HepG2 (cell line): ENCODE data around the gene MBLAC2. TPM values are rescaled to one million over a fixed set of nuclear protein-coding genes. Genes with fewer than 3 reads are reported as not detected.

Source experiments
- ATF6 ChIP-seq: sonication (generic); formaldehyde crosslinking; conservative IDR thresholded peaks from 2 replicates; pipeline ENCODE4 v1.4.0; 2020; ENCODE audit warnings: missing genetic modification reagents
- CHD2 ChIP-seq: IDR thresholded peaks from 2 replicates; pipeline ENCODE4 v1.6.1; 2011; ENCODE audit warnings: low read depth, low read length, improper control_type of control experiment
- GATAD2A ChIP-seq: IDR thresholded peaks from 2 replicates; pipeline ENCODE4 v1.6.1; 2016
- HDAC6 ChIP-seq: fragments of 200-600 bp; sonication (generic); IDR thresholded peaks from 2 replicates; pipeline ENCODE4 v1.7.0; 2017; ENCODE audit warnings: mild to moderate bottlenecking, antibody characterized with exemption, low read length, low read depth
- HMGXB4 ChIP-seq, 2 experiments: sonication (generic) in 1 of 2; formaldehyde crosslinking in 1 of 2; IDR thresholded peaks; 2 replicates each; pipeline versions ENCODE4 v1.4.0 to v1.6.1; 2018 to 2020; ENCODE audit warnings: missing genetic modification reagents in 2 of 2, borderline replicate concordance in 1 of 2, low read depth in 1 of 2, mild to moderate bottlenecking in 1 of 2, missing biosample characterization in 1 of 2
- MTA1 ChIP-seq: sonication (generic); formaldehyde crosslinking; IDR thresholded peaks from 2 replicates; pipeline ENCODE4 v1.4.0; 2020; ENCODE audit warnings: missing genetic modification reagents, mild to moderate bottlenecking, borderline replicate concordance
- MXD3 ChIP-seq: IDR thresholded peaks from 2 replicates; pipeline ENCODE4 v1.6.1; 2016; ENCODE audit warnings: mild to moderate bottlenecking, missing biosample characterization, missing genetic modification reagents
- NCOA5 ChIP-seq: sonication (generic); formaldehyde crosslinking; IDR thresholded peaks from 2 replicates; pipeline ENCODE4 v1.4.0; 2020; ENCODE audit warnings: missing genetic modification reagents
- NFKBIZ ChIP-seq: IDR thresholded peaks from 2 replicates; pipeline ENCODE4 v1.6.1; 2018; ENCODE audit warnings: missing genetic modification reagents, missing compliant biosample characterization
- NFYB ChIP-seq: sonication (generic); formaldehyde crosslinking; IDR thresholded peaks from 2 replicates; pipeline ENCODE4 v1.4.0; 2020; ENCODE audit warnings: missing genetic modification reagents
- PREB ChIP-seq: sonication (generic); formaldehyde crosslinking; IDR thresholded peaks from 2 replicates; pipeline ENCODE4 v1.4.0; 2020; ENCODE audit warnings: missing genetic modification reagents
- REXO4 ChIP-seq: sonication (generic); formaldehyde crosslinking; IDR thresholded peaks from 2 replicates; pipeline ENCODE4 v1.8.0; 2022; ENCODE audit warnings: missing genetic modification reagents, mild to moderate bottlenecking, borderline replicate concordance
- TARDBP ChIP-seq: sonication (generic); formaldehyde crosslinking; IDR thresholded peaks from 2 replicates; pipeline ENCODE4 v1.8.0; 2022; ENCODE audit warnings: mild to moderate bottlenecking, missing genetic modification reagents
- TCF12 ChIP-seq, 2 experiments: fragments of 450-650 bp in 1 of 2; sonication (generic) in 1 of 2; formaldehyde crosslinking in 1 of 2; IDR thresholded peaks; 2 replicates each; pipeline versions ENCODE4 v1.6.1 to v1.8.0; 2017 to 2022; ENCODE audit warnings: antibody characterized with exemption in 1 of 2, mild to moderate bottlenecking in 1 of 2, missing genetic modification reagents in 1 of 2, moderate library complexity in 1 of 2
- TIGD3 ChIP-seq: sonication (generic); formaldehyde crosslinking; IDR thresholded peaks from 2 replicates; pipeline ENCODE4 v1.5.1; 2020; ENCODE audit warnings: mild to moderate bottlenecking, missing genetic modification reagents, borderline replicate concordance
- XBP1 ChIP-seq: sonication (generic); formaldehyde crosslinking; IDR thresholded peaks from 2 replicates; pipeline ENCODE4 v1.5.0; 2020; ENCODE audit warnings: missing genetic modification reagents
- ZBTB20 ChIP-seq: sonication (generic); formaldehyde crosslinking; IDR thresholded peaks from 2 replicates; pipeline ENCODE4 v1.8.1; 2023; ENCODE audit warnings: missing genetic modification reagents, low read depth, mild to moderate bottlenecking, borderline replicate concordance
- ZNF205 ChIP-seq: IDR thresholded peaks from 2 replicates; pipeline ENCODE4 v1.6.1; 2018; ENCODE audit warnings: missing biosample characterization, missing genetic modification reagents
- ZNF432 ChIP-seq: sonication (generic); formaldehyde crosslinking; IDR thresholded peaks from 2 replicates; pipeline ENCODE4 v1.5.0; 2020; ENCODE audit warnings: missing genetic modification reagents, mild to moderate bottlenecking, borderline replicate concordance
- ZNF691 ChIP-seq: sonication (generic); formaldehyde crosslinking; IDR thresholded peaks from 2 replicates; pipeline ENCODE4 v1.4.0; 2020; ENCODE audit warnings: missing genetic modification reagents, low read depth, mild to moderate bottlenecking, borderline replicate concordance
- ZNF777 ChIP-seq: sonication (generic); formaldehyde crosslinking; IDR thresholded peaks from 2 replicates; pipeline ENCODE4 v1.4.0; 2020; ENCODE audit warnings: missing genetic modification reagents
- polyA plus RNA-seq, 8 experiments: library from polyadenylated mRNA; depleted of rRNA in 3 of 8; stranded (reverse) in 7 of 8; unstranded in 1 of 8; fragments of >200 nt; fragmentation: Illumina TruSeq in 4 of 8; extraction: Trizol in 4 of 8; gene quantifications; 2 replicates each; pipeline versions ENCODE4 v1.2.1 to v1.2.3, GENCODE V29; 2011 to 2016; ENCODE audit warnings: low read depth in 4 of 8, missing spikeins in 1 of 8, mixed read lengths in 1 of 8; ENCODE audit not compliant: insufficient read depth in 1 of 8
- total RNA-seq, 5 experiments: library from RNA; depleted of rRNA; stranded (reverse); fragments of >200 nt; fragmentation: Illumina TruSeq; extraction: Trizol; gene quantifications; 2 replicates each; pipeline ENCODE4 v1.2.3, GENCODE V29; 2016; ENCODE audit warnings: low read depth in 1 of 5

Gene MBLAC2
- total and polyA plus RNA-seq, 2 of the 13 experiments (the other 11 are each of a cell fraction or from before 2014, with no cell fraction given), result 2.9 to 4.1 TPM

- TF ChIP-seq ZBTB20 (CRISPR knock-in tag) (peak; percentile 52; the same call in 1 of the 2 replicates), TARDBP (CRISPR knock-in tag) (peak; percentile 65; the same call in 1 of the 2 replicates), XBP1 (CRISPR knock-in tag) (no peak), GATAD2A (CRISPR knock-in tag) (peak; percentile 42; the same call in 1 of the 2 replicates), NFYB (CRISPR knock-in tag) (peak; percentile 90), ZNF432 (CRISPR knock-in tag) (no peak), PREB (CRISPR knock-in tag) (no peak), NCOA5 (CRISPR knock-in tag) (no peak), TCF12 (IDR thresholded peaks at IDR 0.05) (no peak), TCF12 (CRISPR knock-in tag; IDR thresholded peaks at IDR 0.05) (no peak), REXO4 (CRISPR knock-in tag) (peak; percentile 74; the same call in 1 of the 2 replicates), TIGD3 (CRISPR knock-in tag) (no peak), HMGXB4 (CRISPR knock-in tag; IDR thresholded peaks at IDR 0.05; ENCODE audit: borderline replicate concordance in 1 of 2, low read depth in 1 of 2) (peak; percentile 49 to 74), NFKBIZ (CRISPR knock-in tag) (0 out of 2 replicates have a peak, but pooled peaks have one; percentile 23), HDAC6 (no peak), ZNF205 (CRISPR knock-in tag) (peak; percentile 68), MXD3 (CRISPR knock-in tag) (no peak; the same call in 1 of the 2 replicates), ZNF777 (no peak), ATF6 (peak; percentile 28; the same call in 1 of the 2 replicates), CHD2 (peak; percentile 87), ZNF691 (CRISPR knock-in tag) (peak; percentile 59; the same call in 1 of the 2 replicates), MTA1 (CRISPR knock-in tag) (no peak)
Measured at GRCh38 chr5:90409318-90410177, 65.0 kb downstream of the MBLAC2 start, which contains the start of gene CETN3 (continued).
